ENCODE data around the gene ACAN.

The ACAN gene

GRCh38 chr15:88802250-88802990, 816 bp upstream of the ACAN start:
- no peak for DNase-seq

- no peak for DNase-seq
Measured at GRCh38 chr15:88802991-88803240, 320 bp upstream of the ACAN start.

GRCh38 chr15:88803920-88804247, 648 bp downstream of the ACAN start:
- no peak for DNase-seq

GRCh38 chr15:88804257-88804656, 1.0 kb downstream of the ACAN start:
- no peak for DNase-seq

- no peak for DNase-seq
Measured at GRCh38 chr15:88805031-88805780, 2.0 kb downstream of the ACAN start.

- DNase-seq: no peak
Measured at GRCh38 chr15:88810446-88810845, 7.2 kb downstream of the ACAN start.

GRCh38 chr15:88812133-88812532, 8.9 kb downstream of the ACAN start:
- no peak for DNase-seq

- DNase-seq: no peak
Measured at GRCh38 chr15:88813960-88814359, 10.7 kb downstream of the ACAN start.

- DNase-seq: no peak
Measured at GRCh38 chr15:88814393-88814792, 11.2 kb downstream of the ACAN start.

GRCh38 chr15:88818920-88819319, 15.7 kb downstream of the ACAN start:
- no peak for DNase-seq

GRCh38 chr15:88821993-88822392, 18.8 kb downstream of the ACAN start:
- no peak for DNase-seq

GRCh38 chr15:88828791-88829190, 25.6 kb downstream of the ACAN start:
- DNase-seq: no peak

- DNase-seq: no peak
Measured at GRCh38 chr15:88830016-88830415, 26.8 kb downstream of the ACAN start.

- no peak for DNase-seq
Measured at GRCh38 chr15:88832820-88833730, 29.8 kb downstream of the ACAN start.

GRCh38 chr15:88833731-88834100, 30.5 kb downstream of the ACAN start:
- no peak for DNase-seq

- no peak for DNase-seq
Measured at GRCh38 chr15:88834211-88834812, 31.1 kb downstream of the ACAN start.

- DNase-seq: no peak
Measured at GRCh38 chr15:88835119-88835518, 31.9 kb downstream of the ACAN start.

- no peak for DNase-seq
Measured at GRCh38 chr15:88835646-88836045, 32.4 kb downstream of the ACAN start.

GRCh38 chr15:88838667-88839066, 35.4 kb downstream of the ACAN start:
- no peak for DNase-seq

- no peak for DNase-seq
Measured at GRCh38 chr15:88839146-88839545, 35.9 kb downstream of the ACAN start.

GRCh38 chr15:88839961-88840360, 36.7 kb downstream of the ACAN start:
- no peak for DNase-seq

- no peak for DNase-seq
Measured at GRCh38 chr15:88841236-88841635, 38.0 kb downstream of the ACAN start.

- DNase-seq: no peak
Measured at GRCh38 chr15:88842156-88842555, 38.9 kb downstream of the ACAN start.

GRCh38 chr15:88843334-88843733, 40.1 kb downstream of the ACAN start:
- DNase-seq: no peak
